Activated CD4-positive, alpha-beta T cell treated with anti-CD3 and anti-CD28 coated beads, Interleukin-10, Interleukin-2, amounts not matched to agents 100 ng/mL and 50 ng/mL, durations not matched to agents 16 hours and 8 hours (primary cell): ENCODE data around the gene GLT1D1.
A peak's percentile ranks its signal among the peaks of the same experiment; 100 is the strongest.
"Not testable (repeated sequence)": the region's sequence is repeated elsewhere in the genome, so short reads cannot be mapped to it uniquely, and the experiment has no call there.

Experiments
- DNase-seq: peaks from one replicate; pipeline ENCODE4 v3.0.0-alpha.2; 2020

The GLT1D1 gene

GRCh38 chr12:128852885-128853599, at the start of gene GLT1D1:
Gene GLT1D1 (plus strand): TSS chr12:128853478. CDS start chr12:128853582, 104 bp downstream.
- no peak for DNase-seq

- no peak for DNase-seq
Measured at GRCh38 chr12:128803788-128804187, 49.5 kb upstream of the GLT1D1 start.

- no peak for DNase-seq
Measured at GRCh38 chr12:128804762-128805161, 48.5 kb upstream of the GLT1D1 start.

GRCh38 chr12:128805406-128805805, 47.9 kb upstream of the GLT1D1 start:
- DNase-seq: not testable (repeated sequence)

GRCh38 chr12:128806573-128806972, 46.7 kb upstream of the GLT1D1 start:
- no peak for DNase-seq

GRCh38 chr12:128807161-128807724, 46.0 kb upstream of the GLT1D1 start:
- DNase-seq: no peak

- no peak for DNase-seq
Measured at GRCh38 chr12:128808651-128809050, 44.6 kb upstream of the GLT1D1 start.

GRCh38 chr12:128810182-128811127, 42.8 kb upstream of the GLT1D1 start:
- peak; percentile 87 for DNase-seq

GRCh38 chr12:128811806-128812205, 41.5 kb upstream of the GLT1D1 start:
- peak; percentile 24 for DNase-seq

GRCh38 chr12:128813392-128813791, 39.9 kb upstream of the GLT1D1 start:
- DNase-seq: no peak

- peak; percentile 27 for DNase-seq
Measured at GRCh38 chr12:128813883-128814282, 39.4 kb upstream of the GLT1D1 start.

- DNase-seq: no peak
Measured at GRCh38 chr12:128814411-128815261, 38.6 kb upstream of the GLT1D1 start.

GRCh38 chr12:128815779-128816642, 37.3 kb upstream of the GLT1D1 start:
- no peak for DNase-seq

GRCh38 chr12:128816643-128816920, 36.7 kb upstream of the GLT1D1 start:
- no peak for DNase-seq

- DNase-seq: peak; percentile 44
Measured at GRCh38 chr12:128817111-128818015, 35.9 kb upstream of the GLT1D1 start.

GRCh38 chr12:128818065-128819022, 34.9 kb upstream of the GLT1D1 start:
- no peak for DNase-seq

GRCh38 chr12:128819293-128820144, 33.8 kb upstream of the GLT1D1 start:
- no peak for DNase-seq

GRCh38 chr12:128820253-128820652, 33.0 kb upstream of the GLT1D1 start:
- DNase-seq: no peak
